Measurements from ENCODE around the gene ADAM8.

ADAM8 gene

DNA sequence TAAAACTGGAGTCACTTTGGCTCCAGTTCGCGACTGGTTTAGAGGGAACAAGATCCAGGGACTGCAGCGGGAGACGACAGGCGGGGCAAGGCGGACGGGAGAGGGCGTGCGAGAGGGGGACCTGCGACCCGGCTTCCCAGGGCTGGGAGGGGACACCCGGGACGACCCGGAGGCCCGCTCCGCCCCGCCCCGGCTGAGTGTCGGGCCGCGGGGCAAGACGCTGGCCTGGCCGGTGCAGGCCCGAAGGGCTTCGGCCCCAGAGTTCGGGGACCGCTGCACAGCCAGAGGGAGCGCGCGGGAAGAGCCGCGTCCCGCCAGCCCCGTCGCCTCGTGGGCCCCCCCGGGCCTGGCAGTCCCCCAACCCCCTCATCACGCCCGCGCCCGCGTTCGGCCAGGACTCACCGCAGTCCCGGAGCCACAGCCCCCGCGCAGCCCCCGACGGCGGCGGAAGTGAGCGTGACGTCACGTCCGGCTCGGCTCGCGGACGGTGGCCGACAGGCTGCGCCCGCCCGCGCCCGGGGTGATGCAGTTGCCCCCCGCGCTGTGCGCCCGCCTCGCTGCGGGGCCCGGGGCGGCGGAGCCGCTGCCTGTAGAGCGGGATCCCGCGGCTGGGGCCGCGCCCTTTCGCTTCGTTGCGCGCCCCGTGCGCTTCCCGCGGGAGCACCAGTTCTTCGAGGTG lies 31.9 kb upstream of the ADAM8 start, which contains the start of the genes TUBGCP2 and ZNF511:
TUBGCP2 (minus strand) TSS at position 452 of the 679 bp plus-strand sequence. CDS start 5,931 bp downstream, outside the sequence.
ZNF511 (plus strand) TSS at position 494 of the 679 bp plus-strand sequence; CDS start at position 524, 30 bp downstream.
- DNase-seq (ENCODE audit: low spot score), result peak; percentile 92

DNA sequence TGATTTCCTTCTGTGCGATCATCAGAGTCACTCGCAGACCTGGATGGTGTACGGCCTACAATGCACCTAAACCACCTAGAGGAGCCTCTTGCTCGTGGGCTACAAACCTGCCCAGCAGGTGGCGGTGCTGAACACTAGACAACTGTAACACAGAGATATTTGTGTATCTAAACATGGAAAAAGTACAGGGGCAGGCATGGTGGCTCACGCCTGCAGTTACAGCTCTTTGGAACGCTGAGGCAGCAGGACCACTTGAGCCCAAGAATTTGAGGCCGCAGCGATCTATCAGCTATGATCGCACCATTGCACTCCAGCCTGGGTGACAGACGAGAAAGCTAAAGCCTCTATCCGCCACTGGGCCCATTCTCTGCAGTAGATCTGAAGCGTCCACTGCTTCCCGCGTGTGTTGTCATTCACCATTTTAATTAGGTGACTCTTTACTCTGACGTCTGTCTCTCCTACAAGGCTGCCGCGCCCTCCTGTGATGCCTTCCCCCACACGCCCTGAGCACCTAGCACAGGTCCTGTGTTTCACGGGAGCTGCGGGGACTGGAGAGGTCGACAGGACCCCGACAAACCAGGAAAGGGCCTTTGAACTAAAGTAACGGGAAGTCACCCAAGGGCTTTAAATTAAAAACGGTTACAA lies 31.2 kb upstream of the ADAM8 start:
- peak; percentile 65 for DNase-seq (ENCODE audit: low spot score)

- DNase-seq (ENCODE audit: low spot score), result no peak
Observed at GRCh38 chr10:133306941-133307379, 30.3 kb upstream of the ADAM8 start.

GRCh38 chr10:133306097-133306476 lies 29.4 kb upstream of the ADAM8 start:
- no peak for DNase-seq (ENCODE audit: low spot score)

GRCh38 chr10:133303206-133303605 lies 26.5 kb upstream of the ADAM8 start:
- DNase-seq (ENCODE audit: low spot score), result no peak

- no peak for DNase-seq (ENCODE audit: low spot score)
Observed at GRCh38 chr10:133302230-133302629, 25.6 kb upstream of the ADAM8 start.

GRCh38 chr10:133299738-133300137 lies 23.1 kb upstream of the ADAM8 start:
- DNase-seq (ENCODE audit: low spot score), result no peak

DNA sequence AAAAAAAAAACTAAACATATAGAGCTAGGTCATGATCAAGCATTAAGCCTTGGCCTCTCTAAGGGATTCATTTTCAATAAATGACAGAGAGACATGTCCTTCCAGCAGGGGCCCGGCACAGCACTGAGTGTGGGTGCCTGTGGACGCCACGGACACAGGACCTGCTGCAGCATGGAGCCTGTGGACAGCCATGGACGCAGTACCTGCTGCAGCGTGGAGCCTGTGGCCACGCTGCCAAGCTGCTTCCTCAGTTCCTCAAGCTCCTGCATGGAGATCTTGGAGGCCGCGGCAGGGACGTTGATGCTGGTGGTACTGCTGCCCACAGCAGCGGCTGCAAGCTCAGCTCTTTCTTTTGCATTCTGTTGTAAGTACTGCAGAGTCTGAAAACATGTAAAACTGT lies 22.6 kb upstream of the ADAM8 start:
- DNase-seq (ENCODE audit: low spot score), result no peak

GRCh38 chr10:133298466-133298865 lies 21.8 kb upstream of the ADAM8 start:
- DNase-seq (ENCODE audit: low spot score), result no peak

DNA sequence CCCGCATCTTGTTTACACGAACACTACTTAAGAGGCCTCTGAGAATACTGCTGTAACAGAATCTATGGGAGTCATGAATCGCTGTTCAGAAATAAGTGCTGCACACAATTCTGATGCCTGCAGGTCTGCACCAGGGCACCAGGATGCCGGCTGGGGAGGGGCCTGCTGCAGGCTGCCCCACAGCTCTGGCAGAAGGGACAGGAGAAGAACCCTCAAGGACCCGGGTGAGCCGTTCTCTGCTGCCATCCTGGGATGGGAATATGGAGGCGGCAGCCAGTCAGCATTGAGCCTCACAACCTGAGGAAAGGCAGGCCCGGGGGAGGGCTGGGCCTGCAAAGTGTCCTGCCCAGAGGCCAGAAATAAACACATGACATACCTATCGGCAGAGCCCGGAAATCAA lies 20.8 kb upstream of the ADAM8 start:
- no peak for DNase-seq (ENCODE audit: low spot score)

DNA sequence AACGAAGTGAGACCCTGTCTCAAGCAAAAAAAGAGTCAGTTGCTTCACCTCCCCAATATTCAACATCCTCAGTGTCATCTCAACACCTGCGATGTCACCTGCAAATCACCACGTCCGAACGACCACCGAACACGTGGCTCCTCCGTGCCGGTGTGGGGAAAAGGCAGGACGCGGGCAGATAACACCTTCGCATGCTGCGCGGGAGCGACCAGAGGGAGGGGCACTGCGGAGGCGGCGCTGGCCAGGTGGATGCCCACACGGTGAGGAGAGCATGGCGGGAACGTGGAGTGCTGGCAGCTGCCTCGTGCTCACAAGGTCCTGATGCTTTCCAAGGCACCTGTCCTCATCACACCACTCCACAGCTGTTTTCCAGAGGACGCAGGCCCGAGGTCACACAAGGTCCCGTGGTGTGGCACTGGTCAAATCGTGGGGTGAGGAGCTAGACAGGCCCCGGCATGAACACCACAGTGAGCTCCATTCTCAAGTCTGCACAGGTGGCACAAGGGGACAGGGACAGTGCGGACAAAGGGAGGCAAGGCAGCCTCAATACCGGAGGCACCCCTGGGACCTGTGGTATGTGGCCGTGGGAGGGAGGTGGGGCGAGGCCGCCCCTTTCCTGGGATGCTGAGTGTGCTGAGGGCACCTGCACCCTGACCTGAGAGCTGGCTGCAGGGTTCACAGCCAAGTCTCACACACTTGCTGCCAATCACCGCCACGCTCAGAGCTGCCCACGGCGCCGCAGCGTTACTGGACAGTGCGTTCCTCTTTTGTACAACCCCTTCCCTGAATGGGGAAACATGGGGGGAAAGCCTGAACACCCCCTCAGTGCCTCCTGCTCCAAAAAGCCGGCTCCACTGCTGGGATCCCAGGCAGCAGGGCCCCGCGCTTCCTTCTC lies 19.0 kb upstream of the ADAM8 start:
- DNase-seq (ENCODE audit: low spot score), result no peak

- DNase-seq (ENCODE audit: low spot score), result no peak
Observed at GRCh38 chr10:133294189-133294588, 17.5 kb upstream of the ADAM8 start.

- no peak for DNase-seq (ENCODE audit: low spot score)
Observed at GRCh38 chr10:133293810-133294119, 17.1 kb upstream of the ADAM8 start.

DNA sequence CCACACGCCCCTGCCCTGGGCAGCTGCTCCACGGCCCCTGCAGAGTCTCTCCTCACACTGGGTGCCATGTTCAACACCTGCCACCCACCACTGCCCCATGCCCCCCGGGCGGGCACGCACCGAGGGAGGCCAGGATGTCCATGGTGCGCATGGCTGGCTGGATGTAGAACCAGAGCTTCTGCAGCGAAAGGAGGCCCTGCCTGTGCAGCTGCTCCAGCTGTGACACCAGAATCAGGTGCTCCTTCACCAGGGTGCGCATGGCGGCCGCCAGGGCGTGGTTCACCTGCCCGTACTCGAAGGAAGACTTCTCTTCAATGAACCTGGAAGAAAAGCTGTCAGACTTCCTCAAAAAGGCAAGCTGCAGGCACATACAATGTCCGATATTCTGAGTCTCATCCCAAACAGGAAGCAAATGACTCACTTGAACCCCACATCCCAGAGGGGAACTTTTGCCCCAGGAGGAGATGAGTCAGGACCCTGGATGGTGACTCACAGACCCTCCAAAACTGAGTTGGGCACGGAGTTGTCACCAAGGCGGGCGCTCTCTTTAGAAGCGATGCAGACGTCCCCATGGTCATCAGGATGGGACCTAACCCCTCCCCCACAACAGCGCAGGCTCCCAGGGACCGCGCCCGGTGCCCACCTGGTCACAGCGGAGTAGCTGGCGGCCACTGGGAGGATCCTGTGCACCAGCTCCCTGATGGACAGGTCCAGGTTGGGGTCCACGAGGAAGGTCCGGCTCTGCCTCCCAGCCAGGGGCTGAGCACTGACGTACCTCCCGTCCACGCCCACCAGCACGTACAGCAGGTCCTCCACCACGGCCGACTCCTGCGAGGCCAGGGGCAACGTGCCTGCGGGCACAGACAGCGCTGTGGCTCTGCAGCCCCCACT lies 16.5 kb upstream of the ADAM8 start:
- no peak for DNase-seq (ENCODE audit: low spot score)

DNA sequence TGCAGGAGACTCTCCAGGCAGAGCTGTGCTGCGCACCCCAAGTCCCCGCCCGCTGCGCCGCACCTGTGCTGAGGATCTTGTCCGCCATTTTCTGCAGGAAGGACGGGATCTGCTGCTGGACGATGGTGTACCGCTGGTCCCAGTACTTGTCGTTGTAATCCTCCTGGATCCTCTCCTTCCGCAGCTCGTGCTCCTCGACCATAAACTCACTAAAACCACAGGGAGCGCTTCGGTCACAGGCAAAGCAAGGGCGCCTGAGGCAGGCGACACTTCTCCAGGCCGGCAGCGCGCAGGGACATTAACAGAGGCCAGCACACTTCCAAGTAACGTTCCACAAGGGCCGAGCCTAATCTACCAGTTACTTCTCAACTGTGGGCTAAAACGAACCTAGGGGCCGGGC lies 13.1 kb upstream of the ADAM8 start:
- no peak for DNase-seq (ENCODE audit: low spot score)

DNA sequence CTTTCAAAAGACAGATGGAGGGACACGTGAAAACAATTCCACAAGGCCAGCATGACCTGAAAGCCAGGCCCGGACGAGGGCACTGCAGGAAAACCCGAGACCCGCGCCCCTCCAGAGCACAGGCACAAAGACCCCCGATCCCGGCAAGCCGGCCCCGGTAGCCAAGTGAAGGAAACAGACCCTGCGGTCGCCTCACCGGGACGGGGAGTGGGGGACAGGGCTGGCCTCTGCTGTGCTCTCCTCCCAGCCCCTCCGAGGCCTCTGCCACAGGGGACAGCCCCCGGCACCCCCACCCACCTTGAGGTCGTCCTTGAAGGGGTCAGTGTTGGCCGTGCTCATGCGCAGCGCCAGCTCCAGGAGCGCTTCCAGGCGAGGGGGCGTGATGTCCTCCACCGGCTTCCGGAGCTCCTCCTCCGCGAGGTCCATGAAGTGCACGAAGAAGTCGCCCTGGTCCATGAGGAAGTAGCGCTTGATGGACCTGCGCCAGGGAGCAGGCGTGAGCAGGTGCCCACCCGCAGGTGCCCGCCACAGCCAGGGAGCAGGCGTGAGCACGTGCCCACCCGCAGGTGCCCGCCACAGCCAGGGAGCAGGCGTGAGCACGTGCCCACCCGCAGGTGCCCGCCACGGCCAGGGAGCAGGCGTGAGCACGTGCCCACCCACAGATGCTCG lies 11.3 kb upstream of the ADAM8 start:
- no peak for DNase-seq (ENCODE audit: low spot score)

DNA sequence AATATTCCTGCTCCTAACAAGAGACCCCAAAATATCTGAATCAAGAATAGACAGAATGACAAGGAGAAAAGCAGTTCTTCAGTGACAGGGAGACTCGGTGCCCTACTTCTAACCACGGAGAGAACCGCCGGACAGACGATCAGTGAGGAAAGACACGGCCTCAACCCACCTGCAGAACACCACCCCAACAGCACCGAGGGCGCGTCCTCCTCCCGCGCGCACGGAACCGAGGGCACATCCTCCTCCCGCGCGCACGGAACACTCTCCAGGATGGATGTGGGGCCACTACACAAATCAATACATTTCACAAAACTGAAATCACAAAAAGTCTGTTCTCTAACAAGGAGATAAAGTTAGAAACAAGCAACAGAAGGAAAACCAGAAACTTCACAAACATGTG lies 9.7 kb upstream of the ADAM8 start:
- no peak for DNase-seq (ENCODE audit: low spot score)

DNA sequence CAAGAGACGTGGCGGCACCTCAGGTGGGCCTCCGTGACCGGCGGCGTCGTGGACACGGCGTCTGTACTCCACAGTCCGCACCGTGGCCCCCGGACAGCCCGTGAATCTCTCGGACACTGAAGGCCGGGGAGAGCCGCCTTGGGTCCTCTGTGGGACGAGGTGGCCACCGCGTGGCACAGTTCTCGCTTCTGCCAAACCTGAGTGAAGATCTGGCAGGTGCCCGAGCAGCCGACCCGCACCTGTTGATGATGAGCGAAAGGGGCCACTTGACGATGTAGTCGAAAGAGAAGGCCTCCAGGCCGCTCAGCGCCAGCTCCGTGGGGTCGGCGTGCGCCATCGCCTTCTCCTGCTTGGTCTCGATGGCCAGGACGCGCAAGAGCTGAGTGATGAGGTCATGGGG lies 8.5 kb upstream of the ADAM8 start:
- no peak for DNase-seq (ENCODE audit: low spot score)

DNA sequence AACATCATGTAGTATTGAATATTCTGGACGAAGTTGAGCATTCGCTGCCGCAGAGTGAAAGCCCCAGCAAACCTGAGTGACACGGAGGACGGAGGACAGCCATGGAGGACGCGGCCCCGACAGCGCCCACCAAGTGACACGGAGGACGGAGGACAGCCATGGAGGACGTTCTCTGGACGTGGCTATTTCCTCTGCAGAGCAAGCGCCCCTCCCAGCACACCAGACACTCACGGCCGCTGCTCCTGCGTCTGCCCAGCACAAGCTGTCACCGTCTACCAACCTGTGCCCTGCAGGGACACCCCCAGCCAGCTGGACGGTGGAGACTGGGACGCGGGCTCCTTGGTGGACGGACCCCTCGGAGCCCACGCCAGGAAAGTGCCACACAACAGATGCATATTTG lies 7.3 kb upstream of the ADAM8 start:
- no peak for DNase-seq (ENCODE audit: low spot score)

GRCh38 chr10:133282846-133283390 lies 6.2 kb upstream of the ADAM8 start:
- no peak for DNase-seq (ENCODE audit: low spot score)

All from ecto neural progenitor cell (in vitro differentiated cells).